ENCODE data around the gene DLX3. TPM values are rescaled to one million over a fixed set of nuclear protein-coding genes. Genes with fewer than 3 reads are reported as not detected.

The DLX3 gene
- polyA plus RNA-seq, 1 donor from 2014 or later: not detected

GRCh38 chr17:49959183-49959935 lies 35.7 kb downstream of the DLX3 start:
- H3K4me3 ChIP-seq (ENCODE audit: low read length): no peak overlapping the region
- H4K20me1 ChIP-seq (ENCODE audit: insufficient read depth): no peaks in the 10 kb centered on the region
- H3K9ac ChIP-seq (ENCODE audit: low read length): no peak overlapping the region
- no peaks in the 10 kb centered on the region for H3F3A ChIP-seq (ENCODE audit: insufficient read depth, low read length, poor library complexity, severe bottlenecking)
- H2AFZ ChIP-seq (ENCODE audit: low read depth, low read length): no peak overlapping the region
- no peaks in the 10 kb centered on the region for H3K9me2 ChIP-seq (ENCODE audit: insufficient read depth, low read length)
- H3K36me3 ChIP-seq (ENCODE audit: insufficient read depth, low read length): no peaks in the 10 kb centered on the region
- H3K27ac ChIP-seq (ENCODE audit: low read length): no peak overlapping the region
- H3K4me2 ChIP-seq (ENCODE audit: low read length): no peak overlapping the region
- TF ChIP-seq EZH2 (IDR thresholded peaks at IDR 0.05; ENCODE audit: borderline replicate concordance, insufficient read depth, low read length, poor library complexity, severe bottlenecking): no peak
- TF ChIP-seq CTCF (IDR thresholded peaks at IDR 0.05; ENCODE audit: poor library complexity, severe bottlenecking): no peak
- TF ChIP-seq POLR2AphosphoS5 (IDR thresholded peaks at IDR 0.05): no peak
- no peak for TF ChIP-seq RAD21 (conservative IDR thresholded peaks at IDR 0.05)
- no peak for TF ChIP-seq REST (IDR thresholded peaks at IDR 0.05; ENCODE audit: borderline replicate concordance)
- TF ChIP-seq EP300 (conservative IDR thresholded peaks at IDR 0.05; ENCODE audit: poor library complexity, severe bottlenecking): no peak
- TF ChIP-seq MXI1 (conservative IDR thresholded peaks at IDR 0.05; ENCODE audit: poor library complexity, severe bottlenecking): no peak
- no peak for TF ChIP-seq SMC3 (conservative IDR thresholded peaks at IDR 0.05; ENCODE audit: poor library complexity)
- no peak for TF ChIP-seq TAF1 (IDR thresholded peaks at IDR 0.05; ENCODE audit: low read depth)
- peaks cover 27% of the 10 kb centered on the region for H3K27me3 ChIP-seq (ENCODE audit: insufficient read depth, low read depth, low read length)
- no peaks in the 10 kb centered on the region for H3K79me2 ChIP-seq (replicated peaks; ENCODE audit: insufficient read depth, low read length)
- H3K9me3 ChIP-seq (ENCODE audit: low read length): no peaks in the 10 kb centered on the region

- Histone ChIP-seq H3F3A (ENCODE audit: insufficient read depth, low read length, poor library complexity, severe bottlenecking) (no peaks in the 10 kb centered on the region), H3K4me3 (ENCODE audit: low read length) (no peak overlapping the region), H3K36me3 (ENCODE audit: insufficient read depth, low read length) (no peaks in the 10 kb centered on the region), H3K27me3 (ENCODE audit: insufficient read depth, low read depth, low read length) (peaks cover 21% of the 10 kb centered on the region), H3K9ac (ENCODE audit: low read length) (no peak overlapping the region), H3K4me2 (ENCODE audit: low read length) (no peak overlapping the region), H3K9me2 (ENCODE audit: insufficient read depth, low read length) (no peaks in the 10 kb centered on the region), H2AFZ (ENCODE audit: low read depth, low read length) (no peak overlapping the region), H3K79me2 (replicated peaks; ENCODE audit: insufficient read depth, low read length) (no peaks in the 10 kb centered on the region), H3K9me3 (ENCODE audit: low read length) (no peaks in the 10 kb centered on the region), H3K27ac (ENCODE audit: low read length) (no peak overlapping the region), H4K20me1 (ENCODE audit: insufficient read depth) (no peaks in the 10 kb centered on the region)
- TF ChIP-seq MXI1 (conservative IDR thresholded peaks at IDR 0.05; ENCODE audit: poor library complexity, severe bottlenecking): no peak
- TF ChIP-seq SMC3 (conservative IDR thresholded peaks at IDR 0.05; ENCODE audit: poor library complexity): no peak
- no peak for TF ChIP-seq POLR2AphosphoS5 (IDR thresholded peaks at IDR 0.05)
- no peak for TF ChIP-seq REST (IDR thresholded peaks at IDR 0.05; ENCODE audit: borderline replicate concordance)
- TF ChIP-seq EP300 (conservative IDR thresholded peaks at IDR 0.05; ENCODE audit: poor library complexity, severe bottlenecking): no peak
- TF ChIP-seq RAD21 (conservative IDR thresholded peaks at IDR 0.05): no peak
- no peak for TF ChIP-seq CTCF (IDR thresholded peaks at IDR 0.05; ENCODE audit: poor library complexity, severe bottlenecking)
- no peak for TF ChIP-seq EZH2 (IDR thresholded peaks at IDR 0.05; ENCODE audit: borderline replicate concordance, insufficient read depth, low read length, poor library complexity, severe bottlenecking)
- no peak for TF ChIP-seq TAF1 (IDR thresholded peaks at IDR 0.05; ENCODE audit: low read depth)
Observed at GRCh38 chr17:49958723-49959122, 36.3 kb downstream of the DLX3 start.

Data from neural cell (in vitro differentiated cells).